ENCODE measurements around the gene SLCO3A1.

Gene SLCO3A1

DNA sequence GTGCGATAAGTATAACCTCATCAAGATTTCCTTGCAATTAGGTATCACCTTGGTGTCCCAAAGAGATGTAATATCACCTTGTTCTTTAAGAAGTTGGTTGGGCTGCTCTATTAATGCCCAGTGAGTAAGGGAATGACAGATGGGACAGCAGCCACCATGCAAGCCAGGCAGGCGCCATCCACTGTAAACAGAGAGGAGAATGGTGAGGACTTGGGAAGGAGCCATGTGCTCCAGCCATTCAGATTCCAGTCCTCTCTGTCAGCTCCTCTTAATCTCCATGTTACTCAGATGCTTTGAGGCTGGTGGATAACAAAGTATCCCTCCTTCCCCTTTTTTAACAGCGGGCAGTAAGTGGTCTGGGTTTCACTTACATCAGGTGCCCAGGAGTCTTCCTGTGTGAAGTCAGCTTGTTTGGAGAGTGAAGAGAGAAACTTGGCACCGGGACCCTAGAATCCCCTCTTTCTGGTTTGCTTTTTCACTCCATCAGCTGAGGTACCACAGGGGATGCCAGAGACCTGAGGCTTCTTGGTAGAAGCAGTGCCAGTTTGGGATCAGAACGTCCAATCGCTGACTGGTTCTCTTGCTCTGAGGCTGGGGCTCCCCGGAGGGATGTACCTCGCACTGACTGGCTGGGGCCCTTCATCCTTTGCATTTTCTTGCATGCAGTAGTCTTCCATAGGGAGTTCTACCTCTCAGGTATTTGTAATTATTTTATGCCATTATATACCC is 29.5 kb downstream of the SLCO3A1 start:
- no peak for DNase-seq (ENCODE audit: low spot score)

- DNase-seq (ENCODE audit: low spot score): no peak
Measured at GRCh38 chr15:91884606-91885005, 31.1 kb downstream of the SLCO3A1 start.

GRCh38 chr15:91885054-91885453 is 31.5 kb downstream of the SLCO3A1 start:
- DNase-seq (ENCODE audit: low spot score): no peak

DNA sequence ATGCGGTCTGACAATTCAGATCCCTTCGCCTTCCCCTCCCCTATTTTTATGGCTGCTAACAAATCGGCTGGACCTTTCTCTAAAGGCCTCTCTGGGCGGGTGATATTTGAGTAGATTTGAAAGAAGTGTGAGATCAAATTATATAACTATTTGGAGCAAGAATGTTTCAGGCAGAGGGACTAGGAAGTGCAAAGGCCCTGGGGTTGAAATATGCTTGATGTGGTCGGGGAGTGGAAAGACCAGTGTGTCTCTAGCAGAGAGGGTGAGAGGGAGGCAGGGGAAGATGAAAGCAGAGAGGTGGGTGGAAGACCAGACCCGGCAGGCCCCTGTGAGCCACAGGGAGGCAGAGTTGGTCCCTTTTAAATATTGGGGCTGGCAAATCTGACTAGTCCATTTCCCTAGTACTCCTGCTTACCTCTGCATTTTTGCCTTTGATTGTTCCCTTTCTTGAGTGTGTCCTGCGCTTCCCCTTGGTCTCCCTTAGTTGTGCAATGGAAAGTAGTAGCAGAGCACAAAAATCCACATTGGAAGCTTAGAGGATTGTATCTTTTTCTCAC is 32.3 kb downstream of the SLCO3A1 start:
- no peak for DNase-seq (ENCODE audit: low spot score)

- DNase-seq (ENCODE audit: low spot score): no peak
Measured at GRCh38 chr15:91886878-91887277, 33.4 kb downstream of the SLCO3A1 start.

GRCh38 chr15:91887321-91887720 is 33.8 kb downstream of the SLCO3A1 start:
- no peak for DNase-seq (ENCODE audit: low spot score)

DNA sequence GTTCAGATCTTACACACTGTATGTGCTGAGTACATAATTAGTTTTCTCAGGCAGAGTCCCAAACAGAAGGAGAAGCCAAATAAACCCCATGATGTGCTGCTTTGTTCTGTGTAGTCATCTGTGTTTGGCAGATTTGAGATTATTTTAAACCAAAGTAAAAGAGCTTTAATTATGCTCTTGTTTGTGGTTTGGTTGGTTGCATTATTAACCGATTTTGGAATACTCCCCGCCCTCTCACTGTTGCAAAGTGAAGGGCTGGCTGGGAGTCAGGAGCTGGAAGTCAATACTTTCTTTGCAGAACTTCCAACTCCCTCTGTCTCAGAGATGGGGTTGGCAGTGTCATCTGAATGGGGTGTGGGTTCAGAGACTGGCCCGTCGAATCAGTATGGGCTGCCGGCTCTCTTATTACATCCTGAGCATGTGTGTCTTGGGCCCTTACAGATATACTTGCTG is 34.4 kb downstream of the SLCO3A1 start:
- no peak for DNase-seq (ENCODE audit: low spot score)

GRCh38 chr15:91889111-91889815 is 35.8 kb downstream of the SLCO3A1 start:
- no peak for DNase-seq (ENCODE audit: low spot score)

GRCh38 chr15:91890614-91891013 is 37.1 kb downstream of the SLCO3A1 start:
- DNase-seq (ENCODE audit: low spot score): no peak

GRCh38 chr15:91891101-91891500 is 37.6 kb downstream of the SLCO3A1 start:
- DNase-seq (ENCODE audit: low spot score): no peak

GRCh38 chr15:91891788-91892345 is 38.4 kb downstream of the SLCO3A1 start:
- DNase-seq (ENCODE audit: low spot score): no peak

DNA sequence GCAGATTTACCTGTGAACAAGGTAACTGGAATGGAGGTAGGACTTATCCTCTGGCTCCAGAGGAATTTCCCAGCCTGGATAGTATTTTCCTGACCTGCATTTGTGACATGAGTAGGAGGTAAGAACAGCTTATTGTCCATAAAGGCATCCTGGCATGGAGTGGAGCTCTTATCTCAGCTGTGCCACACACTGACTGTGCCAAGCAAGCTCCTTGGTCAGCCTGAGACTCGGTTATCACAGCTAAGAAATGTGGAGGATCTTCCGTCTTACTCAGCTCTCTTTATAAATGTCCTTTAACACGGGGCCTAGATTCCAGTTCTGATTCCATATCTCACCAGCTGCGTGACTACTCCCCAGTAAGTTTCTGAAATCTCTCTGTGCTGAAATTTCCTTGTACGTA is 38.9 kb downstream of the SLCO3A1 start:
- no peak for DNase-seq (ENCODE audit: low spot score)

- DNase-seq (ENCODE audit: low spot score): no peak
Measured at GRCh38 chr15:91894606-91895005, 41.1 kb downstream of the SLCO3A1 start.

DNA sequence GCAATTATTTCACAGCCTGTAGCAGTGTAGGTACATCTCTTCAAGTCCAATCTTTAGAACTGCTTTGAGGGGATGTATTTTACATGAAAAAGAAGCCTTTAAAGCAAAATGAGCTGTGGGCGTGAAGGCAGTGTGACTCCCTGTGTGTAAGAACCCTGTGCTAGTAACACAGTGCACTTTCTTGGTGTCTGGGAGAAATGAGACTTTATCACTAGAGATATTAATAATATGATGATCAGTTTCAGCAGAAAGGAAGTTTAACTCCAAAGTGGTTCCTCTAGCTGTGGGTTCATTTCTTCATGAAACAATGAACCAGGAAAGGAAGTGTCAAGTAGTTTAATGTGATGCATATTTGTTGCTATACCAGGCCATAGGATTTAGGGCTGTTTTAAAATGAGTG is 41.5 kb downstream of the SLCO3A1 start:
- no peak for DNase-seq (ENCODE audit: low spot score)

GRCh38 chr15:91896341-91897055 is 43.0 kb downstream of the SLCO3A1 start:
- DNase-seq (ENCODE audit: low spot score): no peak

DNA sequence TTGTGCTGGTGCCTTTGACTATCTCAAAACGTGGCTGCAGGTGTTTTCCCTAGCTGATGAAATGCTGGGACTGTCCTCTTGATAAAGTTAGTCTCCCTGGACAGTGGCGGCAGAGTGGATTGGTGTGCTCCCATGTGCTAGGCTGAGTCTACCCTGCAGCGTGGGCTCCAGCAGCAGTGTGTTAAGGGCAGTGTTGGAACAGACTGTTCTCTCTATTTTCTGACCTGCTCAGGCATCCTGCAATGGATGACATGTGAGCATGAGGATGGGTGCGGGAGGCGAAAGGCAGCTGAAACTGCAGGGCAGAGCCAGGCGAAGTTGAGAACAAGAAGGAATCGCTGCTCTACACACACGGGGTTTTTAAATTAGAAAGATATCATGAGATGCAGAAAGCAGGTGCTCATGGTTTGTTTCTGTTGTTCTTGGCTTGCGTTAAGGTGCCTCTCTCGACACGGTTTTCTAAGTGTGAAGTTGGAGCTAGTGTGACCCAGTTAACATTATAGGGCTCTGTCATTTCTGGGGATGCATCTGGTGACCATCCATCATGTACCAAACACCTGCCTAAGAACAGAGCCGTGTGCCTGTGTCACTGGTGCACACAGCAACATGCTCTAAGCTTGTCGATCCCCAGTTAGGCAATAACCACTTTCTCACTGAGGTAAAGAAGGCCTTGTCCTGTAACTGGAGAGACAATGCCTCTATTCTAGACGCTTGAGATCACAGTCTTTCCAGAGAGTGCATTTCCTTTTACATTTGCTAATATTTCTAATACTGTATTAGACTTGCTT is 44.3 kb downstream of the SLCO3A1 start:
- no peak for DNase-seq (ENCODE audit: low spot score)

GRCh38 chr15:91898843-91899242 is 45.3 kb downstream of the SLCO3A1 start:
- no peak for DNase-seq (ENCODE audit: low spot score)

GRCh38 chr15:91904942-91905341 is 51.4 kb downstream of the SLCO3A1 start:
- DNase-seq (ENCODE audit: low spot score): no peak

- no peak for DNase-seq (ENCODE audit: low spot score)
Measured at GRCh38 chr15:91908391-91908790, 54.9 kb downstream of the SLCO3A1 start.

GRCh38 chr15:91909111-91909510 is 55.6 kb downstream of the SLCO3A1 start:
- no peak for DNase-seq (ENCODE audit: low spot score)

GRCh38 chr15:91909574-91909973 is 56.1 kb downstream of the SLCO3A1 start:
- no peak for DNase-seq (ENCODE audit: low spot score)

DNA sequence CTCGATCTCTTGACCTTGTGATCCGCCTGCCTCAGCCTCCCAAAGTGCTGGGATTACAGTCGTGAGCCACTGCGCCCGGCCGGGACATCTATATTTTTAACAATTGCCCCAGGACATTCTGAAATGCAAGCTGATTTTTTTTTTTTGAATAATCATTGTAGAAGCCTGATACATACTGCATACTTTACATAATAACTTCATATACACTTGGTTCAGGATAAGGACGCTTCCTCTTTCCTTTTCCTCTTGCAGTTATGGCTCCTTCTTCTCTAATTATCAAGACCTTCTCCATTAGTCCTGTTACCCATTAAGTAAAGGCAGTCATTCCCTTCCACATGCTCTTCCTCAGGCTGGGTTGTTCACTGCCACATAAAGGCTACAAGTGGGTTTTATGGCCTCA is 58.3 kb downstream of the SLCO3A1 start:
- no peak for DNase-seq (ENCODE audit: low spot score)

All from SW480 (cell line).